B cell (primary cell): ENCODE data around the gene FGF5. TPM values are rescaled to one million over a fixed set of nuclear protein-coding genes. Genes with fewer than 3 reads are reported as not detected.
"Not testable (repeated sequence)": the region's sequence is repeated elsewhere in the genome, so short reads cannot be mapped to it uniquely, and the experiment has no call there.

Experiments used
- ATAC-seq: fragments of 200-7000 bp; cut with Tn5 transposase; one replicate; pipeline ENCODE4 v1.10.0; 2021; ENCODE audit warnings: low read depth, mild to moderate bottlenecking, moderate number of reproducible peaks, moderate library complexity
- CTCF ChIA-PET: fragments of 350-600 bp; sonication (Branson Sonifier 250); formaldehyde crosslinking; loops from one replicate; lab custom pipeline; 2021; ENCODE audit warnings: antibody characterized with exemption, inconsistent platforms; lab: Charles Lee
- POLR2A ChIA-PET: fragments of 350-600 bp; sonication (Branson Sonifier 250); formaldehyde crosslinking; loops from one replicate; lab custom pipeline; 2021; ENCODE audit warnings: antibody characterized with exemption; lab: Charles Lee
- DNase-seq: peaks from one replicate; pipeline ENCODE4 v3.0.0; 2013
- H2AFZ ChIP-seq: 2 replicates; pipeline ENCODE4 v1.6.1; 2012; ENCODE audit warnings: mild to moderate bottlenecking, low read depth, low read length; ENCODE audit not compliant: insufficient read depth, poor library complexity, severe bottlenecking
- H3K27ac ChIP-seq, 2 donors: 1 replicate in 1 of 2; 2 replicates in 1 of 2; pipeline ENCODE4 v1.5.1; 2012 to 2013; ENCODE audit warnings: low read length in 2 of 2, mild to moderate bottlenecking in 2 of 2, moderate library complexity in 1 of 2
- H3K27me3 ChIP-seq, 4 experiments: fragments of 200-600 bp in 1 of 4; sonication (generic) in 1 of 4; replicated peaks in 1 of 4; 1 replicate in 2 of 4; 2 replicates in 2 of 4; pipeline versions ENCODE4 v1.6.1 to v1.7.0; 2013 to 2016; ENCODE audit warnings: low read length in 3 of 4, mild to moderate bottlenecking in 2 of 4, mixed read lengths in 1 of 4, moderate library complexity in 1 of 4; ENCODE audit not compliant: insufficient read depth in 4 of 4, control insufficient read depth in 3 of 4; ENCODE audit errors: control extremely low read depth in 1 of 4
- H3K36me3 ChIP-seq, 2 experiments: replicated peaks in 1 of 2; 1 replicate in 1 of 2; 2 replicates in 1 of 2; pipeline versions ENCODE4 v1.6.1 to v1.7.1; 2013; ENCODE audit warnings: low read length in 1 of 2; ENCODE audit not compliant: insufficient read depth in 2 of 2, control insufficient read depth in 1 of 2; ENCODE audit errors: control extremely low read depth in 1 of 2, extremely low read depth in 1 of 2
- H3K4me1 ChIP-seq, 2 donors: fragments of 200-600 bp in 1 of 2; sonication (generic) in 1 of 2; 1 replicate in 1 of 2; 2 replicates in 1 of 2; pipeline versions ENCODE4 v1.5.1 to v1.6.1; 2013 to 2017; ENCODE audit warnings: low read length in 2 of 2; ENCODE audit not compliant: control insufficient read depth in 2 of 2, insufficient read depth in 2 of 2
- H3K4me2 ChIP-seq: replicated peaks from 2 replicates; pipeline ENCODE3; 2012; ENCODE audit warnings: mild to moderate bottlenecking, low read depth, low read length; ENCODE audit not compliant: poor library complexity, severe bottlenecking
- H3K4me3 ChIP-seq, 5 experiments: fragments of 200-600 bp in 1 of 5; sonication (generic) in 1 of 5; 1 replicate in 3 of 5; 2 replicates in 2 of 5; pipeline versions ENCODE4 v1.5.1 to v1.7.0; 2011 to 2016; ENCODE audit warnings: low read length in 4 of 5, mild to moderate bottlenecking in 4 of 5, low read depth in 2 of 5, control low read depth in 1 of 5, moderate library complexity in 1 of 5; ENCODE audit not compliant: insufficient read depth in 1 of 5; ENCODE audit errors: control extremely low read depth in 1 of 5, extremely low read depth in 1 of 5
- H3K79me2 ChIP-seq: fragments of 200-600 bp; sonication (generic); one replicate; pipeline ENCODE4 v1.6.0; 2016; ENCODE audit warnings: low read length; ENCODE audit not compliant: control insufficient read depth, insufficient read depth
- H3K9ac ChIP-seq: fragments of 200-600 bp; sonication (generic); 2 replicates; pipeline ENCODE4 v1.6.1; 2017; ENCODE audit warnings: mild to moderate bottlenecking, low read length, moderate library complexity
- H3K9me3 ChIP-seq, 3 donors: one replicate each; pipeline versions ENCODE4 v1.6.1 to v1.7.1; 2013; ENCODE audit warnings: low read length in 2 of 3; ENCODE audit not compliant: control insufficient read depth in 2 of 3, insufficient read depth in 1 of 3; ENCODE audit errors: control extremely low read depth in 1 of 3
- H4K20me1 ChIP-seq: 2 replicates; pipeline ENCODE4 v1.6.0; 2012; ENCODE audit warnings: mild to moderate bottlenecking, low read length; ENCODE audit not compliant: insufficient read depth, control insufficient read depth, poor library complexity, severe bottlenecking
- H3K27ac Mint-ChIP-seq: one replicate; pipeline ENCODE4 v1.8.0; 2021; ENCODE audit warnings: mixed read lengths
- H3K27me3 Mint-ChIP-seq: one replicate; pipeline ENCODE4 v1.8.0; 2021; ENCODE audit warnings: mixed read lengths
- H3K4me1 Mint-ChIP-seq: one replicate; pipeline ENCODE4 v1.8.0; 2021; ENCODE audit warnings: mixed read lengths
- H3K4me3 Mint-ChIP-seq: one replicate; pipeline ENCODE4 v1.8.0; 2021; ENCODE audit warnings: mixed read lengths
- H3K9me3 Mint-ChIP-seq: one replicate; pipeline ENCODE4 v1.8.0; 2022; ENCODE audit warnings: mixed read lengths; ENCODE audit not compliant: insufficient read depth
- CTCF ChIP-seq: fragments of 200-600 bp; IDR thresholded peaks from one replicate; pipeline ENCODE4 v1.8.0; 2022; ENCODE audit warnings: antibody characterized with exemption, mild to moderate bottlenecking
- EZH2 ChIP-seq: IDR thresholded peaks from 2 replicates; pipeline ENCODE4 v1.6.1; 2012; ENCODE audit warnings: borderline replicate concordance, low read depth, mild to moderate bottlenecking, moderate library complexity, low read length; ENCODE audit not compliant: insufficient read depth, poor library complexity, severe bottlenecking
- WGBS: methylation state at CpG from one replicate; pipeline ENCODE4 v1.1.5; 2013; ENCODE audit warnings: missing lambda C conversion rate; ENCODE audit not compliant: insufficient coverage; 5-methylcytosine and 5-hydroxymethylcytosine counted together
- intact Hi-C: fragments of 100-400 bp; cut with micrococcal nuclease; formaldehyde crosslinking; loops from one replicate; pipeline ENCODE4 v1.10.0; 2022
- polyA plus RNA-seq: library from polyadenylated mRNA; depleted of rRNA; stranded (reverse); fragments of >200 nt; gene quantifications from 2 replicates; pipeline ENCODE4 v1.2.3, GENCODE V29; 2012
- total RNA-seq, 2 donors: library from RNA; stranded (reverse); fragments of 120-200 nt in 1 of 2; gene quantifications; 1 replicate in 1 of 2; 2 replicates in 1 of 2; pipeline versions ENCODE4 v1.2.3 to v1.2.4, GENCODE V29; 2013 to 2022

Gene FGF5
- total and polyA plus RNA-seq, 2 donors (not counting 1 experiment from before 2014, with no cell fraction given): 0.01 TPM; not detected in 1

DNA sequence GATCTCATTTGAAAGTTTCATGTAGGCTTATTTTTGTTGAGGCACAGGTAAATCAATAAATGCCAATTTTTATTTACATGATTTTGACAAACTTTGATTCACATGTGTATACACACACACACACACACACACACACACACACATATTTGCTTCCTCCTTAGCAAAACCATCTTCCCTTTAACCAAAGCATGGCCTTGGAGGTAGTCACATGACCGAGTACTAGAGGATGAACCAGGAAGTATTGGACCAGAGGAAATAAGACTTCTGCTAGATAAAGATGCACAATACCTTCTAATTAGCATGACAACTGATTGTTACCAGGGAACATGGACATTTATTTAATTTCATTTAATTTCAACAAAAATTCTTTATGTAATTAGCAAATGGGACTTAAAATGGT lies 45.7 kb downstream of the FGF5 start:
- no peaks in the 10 kb centered on the region for H3K9me3 Mint-ChIP-seq
- CTCF ChIA-PET: no interaction called here

GRCh38 chr4:80313627-80314026 lies 47.2 kb downstream of the FGF5 start:
- peaks cover 0 to 4% (median 1%) of the 10 kb centered on the region in 4 experiments for H3K27me3 ChIP-seq
- no peak overlapping the region for H3K27ac Mint-ChIP-seq
- no peaks in the 10 kb centered on the region for H4K20me1 ChIP-seq
- intact Hi-C loops: no loop called here
- H3K4me1 Mint-ChIP-seq: no peaks in the 10 kb centered on the region
- H3K4me3 Mint-ChIP-seq: no peak overlapping the region
- peaks cover 26% of the 10 kb centered on the region for H3K27me3 Mint-ChIP-seq
- CTCF ChIA-PET: no interaction called here
- no peak overlapping the region for H3K4me2 ChIP-seq
- no peaks in the 10 kb centered on the region for H3K36me3 ChIP-seq
- no peaks in the 10 kb centered on the region for H3K4me1 ChIP-seq
- DNase-seq (no peak), ATAC-seq (no peak)
- no peak overlapping the region for H3K27ac ChIP-seq
- H3K9me3 ChIP-seq: no peaks in the 10 kb centered on the region
- H3K4me3 ChIP-seq: no peak overlapping the region
- no CpG with 5 or more reads among the region's 7 CpGs for WGBS
- POLR2A ChIA-PET: no interaction called here
- no peak overlapping the region for H2AFZ ChIP-seq
- H3K79me2 ChIP-seq: no peaks in the 10 kb centered on the region
- TF ChIP-seq CTCF: no peak
- no peak for TF ChIP-seq EZH2
- H3K9me3 Mint-ChIP-seq: no peaks in the 10 kb centered on the region
- H3K9ac ChIP-seq: no peak overlapping the region

More for the DNA sequence above, 45.7 kb downstream of the FGF5 start:
- no peak overlapping the region for H3K27ac ChIP-seq
- TF ChIP-seq CTCF (no peak), EZH2 (no peak)
- no peak overlapping the region for H3K27ac Mint-ChIP-seq
- no peak overlapping the region for H3K4me3 Mint-ChIP-seq
- H3K9me3 ChIP-seq: no peaks in the 10 kb centered on the region
- ATAC-seq (no peak), DNase-seq (no peak)
- H3K9ac ChIP-seq: no peak overlapping the region
- H4K20me1 ChIP-seq: no peaks in the 10 kb centered on the region
- H3K4me3 ChIP-seq: no peak overlapping the region
- no CpG with 5 or more reads among the region's 1 CpG for WGBS
- H3K79me2 ChIP-seq: no peaks in the 10 kb centered on the region
- H3K4me1 ChIP-seq: no peaks in the 10 kb centered on the region
- H3K27me3 Mint-ChIP-seq: peaks cover 32% of the 10 kb centered on the region
- intact Hi-C loops: no loop called here
- POLR2A ChIA-PET: no interaction called here
- peaks cover 0 to 8% (median 3%) of the 10 kb centered on the region in 4 experiments for H3K27me3 ChIP-seq
- no peaks in the 10 kb centered on the region for H3K4me1 Mint-ChIP-seq
- H3K4me2 ChIP-seq: no peak overlapping the region
- H2AFZ ChIP-seq: no peak overlapping the region
- H3K36me3 ChIP-seq: no peaks in the 10 kb centered on the region

DNA sequence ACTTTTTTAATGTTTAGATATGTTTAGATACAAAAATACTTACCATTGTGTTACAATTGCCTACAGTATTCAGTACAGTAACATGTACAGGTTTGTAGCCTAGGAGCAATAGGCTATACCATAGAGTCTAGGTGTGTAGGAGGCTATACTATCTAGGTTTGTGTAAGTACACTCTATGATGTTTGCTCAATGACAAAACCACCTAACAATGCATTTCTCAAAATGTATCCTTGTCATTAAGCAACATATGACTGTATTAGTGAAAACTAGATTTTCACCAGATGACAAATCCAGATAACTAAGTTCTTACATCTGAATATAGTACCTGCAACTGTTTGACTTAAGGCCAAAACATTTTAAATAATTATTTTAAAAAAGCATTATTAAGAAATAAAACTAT lies 49.4 kb downstream of the FGF5 start:
- H3K27ac ChIP-seq, H3K79me2 ChIP-seq, H3K4me1 ChIP-seq, H3K4me1 Mint-ChIP-seq, CTCF ChIA-PET, DNase-seq, H2AFZ ChIP-seq, H3K9ac ChIP-seq, H3K27ac Mint-ChIP-seq, H3K4me3 Mint-ChIP-seq, H3K27me3 ChIP-seq, H4K20me1 ChIP-seq, POLR2A ChIA-PET, H3K4me2 ChIP-seq, H3K9me3 Mint-ChIP-seq, H3K4me3 ChIP-seq, ATAC-seq, H3K9me3 ChIP-seq, H3K36me3 ChIP-seq, intact Hi-C loops: not testable (repeated sequence)
- H3K27me3 Mint-ChIP-seq: peaks cover 16% of the 10 kb centered on the region
